SK-N-SH (cell line): ENCODE data around the gene PDGFRB.
A peak's percentile ranks its signal among the peaks of the same experiment; 100 is the strongest.

Experiments used
- CTCF ChIP-seq: fragments of 200-600 bp; sonication (generic); IDR thresholded peaks from 2 replicates; pipeline ENCODE4 v1.6.1; 2017; ENCODE audit warnings: antibody characterized with exemption, mild to moderate bottlenecking, moderate library complexity
- EP300 ChIP-seq, 2 experiments: IDR thresholded peaks; 2 replicates each; pipeline versions ENCODE4 v1.4.0 to v1.6.1; 2012; ENCODE audit warnings: borderline replicate concordance in 1 of 2, low read depth in 1 of 2, low read length in 1 of 2
- FOXM1 ChIP-seq: IDR thresholded peaks from 2 replicates; pipeline ENCODE4 v1.4.0; 2012; ENCODE audit warnings: low read depth, mild to moderate bottlenecking
- MAX ChIP-seq: IDR thresholded peaks from 2 replicates; pipeline ENCODE4 v1.4.0; 2012; ENCODE audit warnings: low read depth
- NFIC ChIP-seq: IDR thresholded peaks from 2 replicates; pipeline ENCODE4 v1.4.0; 2012; ENCODE audit warnings: borderline replicate concordance
- POLR2AphosphoS5 ChIP-seq: IDR thresholded peaks from 2 replicates; pipeline ENCODE4 v1.6.1; 2012; ENCODE audit warnings: low read depth, low read length
- RAD21 ChIP-seq: IDR thresholded peaks from 2 replicates; pipeline ENCODE4 v1.6.1; 2012; ENCODE audit warnings: mild to moderate bottlenecking, low read length
- RCOR1 ChIP-seq: fragments of 150-350 bp; IDR thresholded peaks from 2 replicates; pipeline ENCODE4 v1.6.1; 2017; ENCODE audit warnings: antibody characterized with exemption, low read length
- REST ChIP-seq: IDR thresholded peaks from 2 replicates; pipeline ENCODE4 v1.6.1; 2012; ENCODE audit warnings: mild to moderate bottlenecking, low read depth, low read length, moderate library complexity
- RFX5 ChIP-seq: IDR thresholded peaks from 2 replicates; pipeline ENCODE4 v1.6.1; 2012; ENCODE audit warnings: mild to moderate bottlenecking, improper control_type of control experiment, low read length
- TAF1 ChIP-seq: IDR thresholded peaks from 2 replicates; pipeline ENCODE4 v1.6.1; 2012; ENCODE audit warnings: low read depth, mild to moderate bottlenecking, low read length, moderate library complexity, borderline replicate concordance
- TEAD4 ChIP-seq: IDR thresholded peaks from 2 replicates; pipeline ENCODE4 v1.4.0; 2012; ENCODE audit warnings: mild to moderate bottlenecking, borderline replicate concordance; ENCODE audit not compliant: insufficient read depth
- USF2 ChIP-seq: fragments of 150-350 bp; IDR thresholded peaks from 2 replicates; pipeline ENCODE4 v1.6.1; 2017; ENCODE audit warnings: antibody characterized with exemption, low read length, low read depth, borderline replicate concordance

GRCh38 chr5:150161242-150162141, 5.8 kb upstream of the PDGFRB start:
- TF ChIP-seq CTCF (peak; percentile 94), EP300 (IDR thresholded peaks at IDR 0.05; ENCODE audit: borderline replicate concordance in 1 of 2, low read depth in 1 of 2, low read length in 1 of 2) (no peak), POLR2AphosphoS5 (no peak), MAX (no peak), REST (no peak), RFX5 (no peak), NFIC (no peak), TAF1 (no peak), RAD21 (peak; percentile 80), TEAD4 (no peak), USF2 (no peak), FOXM1 (no peak), RCOR1 (no peak)
